TTC549 (cell line): ENCODE measurements around the gene COMMD1.
"Not testable (repeated sequence)": the region's sequence is repeated elsewhere in the genome, so short reads cannot be mapped to it uniquely, and the experiment has no call there.

Source experiments
- FAIRE-seq: peaks from 2 replicates; lab custom pipeline; 2012; peaks lifted over from hg19 to GRCh38; lab: Jason Lieb, UNC

The COMMD1 gene

DNA sequence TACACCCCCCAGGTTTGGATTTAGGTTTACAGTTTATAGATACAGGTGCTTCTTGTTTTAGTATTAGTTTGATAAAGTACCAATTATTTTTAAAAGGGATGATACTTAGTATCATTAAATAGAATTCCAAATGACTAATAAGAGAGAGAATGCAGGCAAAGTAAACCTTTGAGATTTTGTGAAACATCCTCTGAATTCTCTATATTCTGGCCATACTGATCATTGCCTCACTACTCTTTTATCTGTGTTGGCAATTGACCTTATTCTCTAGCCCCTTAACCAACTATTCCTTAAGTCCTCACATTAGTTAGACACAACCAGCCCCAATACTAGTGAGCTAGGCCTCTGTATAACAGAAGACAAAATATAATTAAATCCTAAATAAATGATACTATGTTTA, 125.4 kb downstream of the COMMD1 start:
- FAIRE-seq: no peak

DNA sequence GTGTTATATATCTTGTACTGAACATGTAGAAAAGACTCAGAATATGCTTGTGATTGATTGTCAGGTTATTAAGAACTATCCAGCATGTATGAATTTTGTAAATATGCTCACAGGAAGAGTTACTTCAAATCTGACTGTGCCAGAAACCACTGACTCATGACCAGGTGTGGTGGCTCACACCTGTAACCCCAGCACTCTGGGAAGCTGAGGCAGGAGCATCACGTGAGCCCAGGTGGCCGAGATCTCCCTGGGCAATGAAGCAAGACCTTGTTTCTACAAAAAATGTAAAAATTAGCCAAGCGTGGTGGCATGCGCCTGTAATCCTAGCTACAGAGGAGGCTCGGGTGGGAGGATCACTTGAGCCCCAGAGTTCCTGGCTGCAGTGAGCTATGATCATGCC, 126.6 kb downstream of the COMMD1 start:
- no peak for FAIRE-seq

DNA sequence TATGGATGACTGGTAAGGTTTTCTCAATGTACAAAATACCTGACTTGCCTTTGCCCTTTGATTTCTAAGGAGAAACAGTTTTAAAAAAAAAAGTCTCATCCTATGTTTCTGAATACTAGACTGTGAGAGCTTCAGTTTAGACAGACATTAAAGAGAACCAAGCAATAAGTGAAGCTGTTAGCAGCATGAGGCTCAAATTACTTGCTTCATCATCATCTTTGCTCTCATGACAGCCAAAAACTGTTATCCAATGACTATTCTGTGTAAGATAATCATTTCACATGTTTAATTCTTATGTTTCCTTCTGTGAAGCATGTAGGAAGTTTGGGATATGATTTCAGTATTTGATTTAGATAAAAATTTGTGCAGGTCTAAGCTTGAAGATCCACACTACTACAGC, 129.2 kb downstream of the COMMD1 start:
- no peak for FAIRE-seq

DNA sequence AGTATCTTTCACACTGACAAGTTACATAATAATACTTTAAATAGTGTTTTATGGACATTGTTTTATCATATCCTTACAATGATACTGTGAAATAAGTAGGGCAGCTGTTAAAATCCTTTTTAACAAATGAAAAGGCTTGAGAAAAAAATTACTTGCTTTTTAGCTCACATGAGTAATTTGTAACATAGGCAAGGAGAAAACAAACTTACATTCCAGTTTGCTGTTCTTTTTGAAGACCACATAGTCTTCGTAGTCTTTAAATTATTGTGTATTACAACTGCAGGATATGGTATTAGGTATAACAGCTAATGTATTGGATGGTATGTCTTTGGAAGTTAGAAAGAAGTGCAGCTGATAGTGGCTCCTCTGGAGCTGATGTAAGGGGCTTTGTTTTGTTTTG, 130.8 kb downstream of the COMMD1 start:
- FAIRE-seq: no peak

DNA sequence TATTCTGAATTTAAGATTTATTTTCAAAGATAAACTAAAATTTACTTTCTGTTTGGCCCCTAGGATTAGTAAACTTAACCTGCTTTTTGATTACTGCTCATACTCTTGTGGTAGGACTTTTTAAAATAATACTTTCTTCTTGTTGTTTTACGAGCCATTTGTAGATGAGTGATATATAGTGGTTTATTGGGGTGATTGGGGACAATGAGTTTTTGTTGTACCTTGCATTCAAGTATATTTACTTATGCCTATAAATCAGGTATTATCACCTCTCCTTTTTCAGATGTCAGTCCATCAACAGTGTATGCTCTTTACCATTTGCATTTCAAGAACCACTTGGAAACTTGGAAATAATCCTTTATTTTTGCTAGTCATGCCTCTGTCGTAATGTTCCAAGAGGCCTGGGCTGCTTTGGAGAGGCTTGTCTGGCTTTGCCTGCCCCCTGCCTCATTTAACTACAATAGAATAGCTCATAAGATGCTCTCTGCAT, 131.3 kb downstream of the COMMD1 start:
- FAIRE-seq: no peak

DNA sequence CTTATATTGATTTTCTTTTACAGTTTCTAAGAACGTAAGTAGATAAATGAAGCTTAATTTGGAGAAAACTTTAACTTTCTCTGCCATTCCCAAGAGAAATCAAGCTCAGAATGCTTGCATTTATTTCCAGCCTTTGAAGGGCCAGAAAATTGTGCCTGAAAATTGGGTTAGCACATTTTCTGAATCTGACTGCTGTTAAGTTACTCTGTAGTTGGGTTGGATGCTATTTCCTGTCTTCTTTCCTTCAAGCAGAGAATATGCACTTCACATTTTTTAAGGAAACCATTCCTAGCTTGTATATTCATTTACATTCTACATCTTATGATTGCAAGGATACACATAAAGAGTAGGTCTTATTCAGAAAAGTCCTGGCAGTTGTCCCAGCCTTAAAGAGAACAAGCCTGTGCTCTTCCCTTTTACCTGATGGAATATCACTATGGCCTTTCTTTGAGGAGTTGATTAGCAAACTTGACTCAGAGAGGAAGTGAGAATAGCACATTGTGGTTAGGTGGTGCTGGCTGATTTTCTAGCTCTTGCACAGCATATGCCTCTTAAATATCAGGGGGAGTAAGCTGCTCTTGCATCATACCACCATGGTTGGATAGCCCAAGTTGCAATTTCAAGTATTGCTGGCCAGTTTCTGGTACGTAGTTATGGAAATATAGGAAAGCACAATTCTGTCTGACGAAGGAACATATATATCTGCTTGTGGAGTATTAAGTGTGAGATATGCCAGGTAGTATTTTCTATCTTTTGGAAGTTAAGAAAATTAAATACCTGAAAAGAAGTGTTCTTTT, 133.7 kb downstream of the COMMD1 start:
- no peak for FAIRE-seq

DNA sequence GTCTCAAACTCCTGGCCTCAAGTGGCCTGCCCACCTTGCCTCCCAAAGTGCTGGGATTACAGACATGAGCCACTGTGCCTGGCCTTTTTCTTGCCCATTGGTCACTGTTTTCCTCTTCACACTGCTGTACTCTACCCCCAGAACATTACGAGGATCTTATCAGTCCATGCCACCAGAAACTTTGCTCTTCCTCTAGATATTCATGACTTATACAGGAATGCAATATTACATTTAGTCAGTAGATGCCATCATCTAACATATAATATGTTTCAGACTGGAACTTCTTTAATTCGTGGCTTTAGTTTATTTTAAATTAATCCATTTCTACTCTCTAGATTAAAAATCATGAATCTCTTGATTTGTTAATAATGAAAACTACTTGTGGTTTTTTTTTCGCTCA, 135.5 kb downstream of the COMMD1 start:
- no peak for FAIRE-seq

DNA sequence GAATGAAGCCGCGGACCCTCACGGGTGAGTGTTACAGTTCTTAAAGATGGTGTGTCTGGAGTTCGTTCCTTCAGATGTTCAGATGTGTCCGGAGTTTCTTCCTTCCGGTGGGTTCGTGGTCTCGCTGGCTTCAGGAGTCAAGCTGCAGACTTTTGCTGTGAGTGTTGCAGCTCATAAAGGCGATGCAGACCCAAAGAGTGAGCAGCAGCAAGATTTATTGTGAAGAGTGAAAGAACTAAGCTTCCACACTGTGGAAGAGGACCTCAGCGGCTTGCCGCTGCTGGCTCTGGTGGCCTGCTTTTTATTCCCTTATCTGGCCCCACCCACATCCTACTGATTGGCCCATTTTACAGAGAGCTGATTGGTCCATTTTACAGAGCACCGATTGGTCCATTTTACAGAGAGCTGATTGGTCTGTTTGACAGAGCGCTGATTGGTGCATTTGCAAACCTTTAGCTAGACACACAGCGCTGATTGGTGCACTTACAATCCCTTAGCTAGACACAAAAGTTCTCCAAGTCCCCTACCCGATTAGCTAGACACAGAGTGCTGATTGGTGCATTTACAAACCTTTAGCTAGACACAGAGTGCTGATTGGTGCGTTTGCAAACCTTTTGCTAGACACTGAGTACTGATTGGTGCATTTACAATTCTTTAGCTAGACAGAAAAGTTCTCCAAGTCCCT, 136.4 kb downstream of the COMMD1 start:
- FAIRE-seq: not testable (repeated sequence)

DNA sequence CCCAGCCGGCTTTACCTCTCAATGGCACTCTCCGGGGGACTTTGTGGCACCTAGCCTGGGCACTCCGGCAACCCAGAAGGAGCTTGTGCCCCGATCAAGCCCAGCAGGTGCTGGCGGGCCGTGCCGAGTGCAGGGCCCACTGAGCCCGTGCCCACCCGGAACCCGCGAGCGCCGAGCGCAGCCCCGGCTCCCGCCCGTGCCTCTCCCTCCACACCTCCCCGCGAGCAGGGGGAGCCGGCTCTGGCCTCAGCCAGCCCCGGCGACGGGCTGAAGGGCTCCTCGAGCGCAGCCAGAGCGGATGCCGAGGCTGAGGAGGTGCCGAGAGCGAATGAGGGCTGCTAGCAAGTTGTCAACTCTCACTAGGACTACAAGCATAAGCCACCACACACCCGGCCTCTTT, 136.9 kb downstream of the COMMD1 start:
- FAIRE-seq: no peak

DNA sequence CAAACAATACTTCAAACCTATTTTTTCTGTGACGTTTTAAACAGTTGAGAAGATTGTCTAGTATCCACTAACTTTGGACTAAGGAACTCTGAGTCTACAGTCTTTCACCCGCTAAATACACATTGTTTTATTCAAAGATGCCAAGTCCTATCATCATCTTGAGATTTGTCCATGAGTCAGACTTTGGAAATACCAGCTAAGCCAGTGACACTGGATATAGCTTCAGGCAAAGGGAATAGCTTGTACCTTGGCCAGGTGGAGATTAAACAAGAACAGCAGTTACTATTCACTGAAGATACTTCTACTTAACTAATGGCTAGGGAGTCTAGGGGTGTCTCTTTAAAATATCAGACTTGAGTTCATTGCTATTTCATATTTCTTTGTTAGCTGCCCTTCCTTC, 137.5 kb downstream of the COMMD1 start:
- FAIRE-seq: no peak

DNA sequence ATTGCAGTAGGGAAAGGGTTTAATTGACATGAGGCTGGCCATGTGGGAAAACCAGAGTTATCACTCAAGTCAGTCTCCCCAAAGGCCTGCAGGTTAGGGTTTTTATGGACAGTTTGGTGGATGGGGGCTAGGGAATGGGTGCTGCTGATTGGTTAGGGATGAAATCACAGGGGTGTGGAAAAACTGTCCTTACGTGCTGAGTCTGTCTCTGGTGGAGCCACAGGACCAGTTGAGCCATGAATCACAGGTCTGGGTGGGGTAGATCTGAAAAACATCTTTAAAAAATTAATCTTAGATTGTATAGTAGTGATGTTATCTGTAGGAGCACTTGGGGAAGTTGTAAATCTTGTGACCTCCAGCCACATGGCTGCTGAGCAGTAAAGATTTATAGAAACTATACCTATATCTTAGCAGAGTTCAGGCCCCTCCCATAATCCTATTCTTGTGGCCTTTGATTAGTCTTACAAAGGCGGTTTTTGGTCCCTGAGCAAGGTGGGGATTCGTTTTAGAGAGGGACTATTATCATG, 139.6 kb downstream of the COMMD1 start:
- FAIRE-seq: no peak

DNA sequence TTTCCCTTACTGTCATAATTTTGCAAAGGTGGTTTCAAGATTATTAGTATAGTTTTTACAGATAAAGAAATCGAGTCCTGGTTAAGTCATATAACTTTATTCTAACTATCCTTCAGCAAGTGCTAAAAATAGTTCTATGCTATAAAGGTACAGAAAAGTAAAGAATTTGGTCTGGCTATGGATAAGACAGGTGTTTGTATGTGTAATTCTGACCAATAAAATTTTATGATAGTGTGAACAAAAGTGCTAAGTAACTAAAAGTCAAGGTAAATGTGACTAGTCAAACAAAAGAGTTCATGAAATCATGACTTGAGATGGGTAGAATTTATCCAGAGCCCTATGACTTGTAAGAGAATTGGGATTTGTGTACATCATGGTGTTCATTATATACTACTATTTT, 140.7 kb downstream of the COMMD1 start:
- no peak for FAIRE-seq

DNA sequence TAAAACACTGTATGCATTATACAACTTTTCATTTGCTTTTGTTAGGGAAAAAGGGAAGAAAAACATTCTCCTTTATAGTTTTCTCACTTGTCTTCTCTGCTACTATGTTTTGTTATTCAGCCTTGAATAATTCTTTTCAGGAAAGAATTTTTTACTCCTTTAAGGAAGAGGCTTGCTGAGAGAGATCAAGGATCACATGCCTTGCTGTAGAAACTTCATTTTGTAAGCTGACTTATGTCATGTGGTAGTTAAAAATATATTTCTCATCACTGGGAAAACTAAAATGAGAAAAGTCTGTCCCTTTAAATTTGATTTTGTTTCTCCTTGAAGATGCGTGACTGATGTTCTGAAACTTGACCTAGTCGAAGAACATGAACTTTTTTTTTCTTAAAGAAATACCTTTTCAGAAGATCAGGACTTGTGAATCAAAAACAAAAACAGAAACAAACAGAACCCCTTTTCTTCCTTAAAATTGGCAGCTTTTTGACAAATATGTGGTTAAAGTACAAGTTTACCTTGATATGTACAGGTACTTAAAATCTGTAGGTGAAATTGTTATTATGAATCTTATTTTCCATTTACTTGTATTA, 145.1 kb downstream of the COMMD1 start:
- FAIRE-seq: no peak

DNA sequence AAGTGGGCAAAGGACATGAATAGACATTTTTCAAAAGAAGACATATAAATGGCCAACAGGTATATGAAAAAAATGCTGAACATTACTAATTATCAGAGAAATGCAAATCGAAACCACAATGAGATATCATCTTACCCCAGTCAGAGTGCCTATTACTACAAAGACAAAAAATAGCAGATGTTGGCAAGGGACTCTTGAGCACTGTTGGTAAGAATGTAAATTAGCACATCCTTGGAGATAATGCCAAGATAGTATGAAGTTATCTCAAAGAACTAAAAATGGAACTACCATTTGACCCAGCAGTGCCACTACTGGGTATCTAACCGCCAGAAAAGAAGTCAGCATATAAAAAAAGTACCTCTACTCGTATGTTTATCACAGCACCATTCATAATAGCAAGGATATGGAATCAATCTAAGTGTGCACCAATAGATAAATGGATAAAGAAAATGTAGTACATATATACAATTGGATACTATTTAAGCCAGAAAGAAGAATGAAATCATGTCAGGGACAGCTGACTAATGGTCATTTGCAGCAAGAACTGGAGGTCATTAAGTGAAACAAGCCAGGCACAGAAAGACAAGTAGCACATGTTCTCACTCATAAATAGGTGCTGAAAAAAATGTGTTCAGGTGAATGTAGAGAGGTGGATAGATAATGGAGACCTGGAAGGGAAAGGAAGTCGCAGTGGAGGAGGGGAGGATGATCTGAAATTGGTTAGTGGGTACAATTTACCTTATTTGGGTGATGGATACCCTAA, 148.7 kb downstream of the COMMD1 start:
- no peak for FAIRE-seq

DNA sequence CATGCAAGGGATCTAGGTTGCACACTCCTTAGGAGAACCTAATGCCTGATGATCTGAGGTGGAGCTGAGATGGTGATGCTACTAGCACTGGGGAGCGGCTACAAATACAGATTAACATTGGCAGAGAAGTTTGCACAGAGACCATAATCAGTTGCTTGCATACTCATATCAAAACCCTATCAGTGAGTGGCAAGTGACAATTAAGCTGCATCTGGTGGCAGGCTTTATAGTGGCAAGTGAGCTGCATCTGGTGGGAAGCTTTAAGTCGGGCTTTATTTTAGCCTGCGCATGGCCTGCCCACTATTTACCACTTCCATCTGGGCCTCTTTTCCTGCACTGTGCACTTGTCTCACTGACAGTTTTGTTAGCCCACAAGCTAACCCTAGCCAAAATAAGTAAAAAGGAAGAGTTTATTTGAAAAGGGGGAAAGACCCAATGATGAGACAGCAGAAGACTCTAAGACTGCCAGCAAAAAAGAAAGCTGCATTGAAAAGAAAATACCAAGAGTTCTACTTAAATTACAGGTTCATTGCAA, 149.5 kb downstream of the COMMD1 start:
- FAIRE-seq: no peak

DNA sequence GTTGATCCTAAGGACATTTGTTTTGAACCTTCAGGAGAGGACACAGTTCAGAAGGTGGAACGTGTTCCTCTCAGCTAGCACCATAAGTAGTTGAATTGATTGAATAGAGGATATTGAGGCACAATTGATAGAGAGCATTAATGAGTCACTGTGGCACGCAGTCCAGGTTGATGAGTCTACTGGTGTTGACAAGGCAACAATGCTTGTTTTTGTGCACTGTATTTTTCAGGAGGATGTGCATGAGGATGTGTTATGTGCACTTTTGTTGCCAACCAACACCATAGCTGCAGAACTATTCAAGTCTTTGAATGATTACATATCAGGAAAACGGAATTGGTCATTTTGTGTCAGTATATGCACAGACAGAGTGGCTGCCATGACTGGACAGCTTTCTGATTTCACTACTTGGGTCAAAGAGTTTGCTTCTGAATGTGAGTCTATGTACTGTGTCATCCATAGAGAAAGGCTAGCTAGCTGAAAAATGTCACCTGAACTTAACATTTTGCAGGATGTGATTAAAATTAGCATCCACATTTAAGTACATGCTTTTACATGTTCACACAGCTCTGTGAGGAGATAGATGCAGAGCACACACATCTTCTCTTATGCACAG, 150.4 kb downstream of the COMMD1 start:
- FAIRE-seq: no peak

DNA sequence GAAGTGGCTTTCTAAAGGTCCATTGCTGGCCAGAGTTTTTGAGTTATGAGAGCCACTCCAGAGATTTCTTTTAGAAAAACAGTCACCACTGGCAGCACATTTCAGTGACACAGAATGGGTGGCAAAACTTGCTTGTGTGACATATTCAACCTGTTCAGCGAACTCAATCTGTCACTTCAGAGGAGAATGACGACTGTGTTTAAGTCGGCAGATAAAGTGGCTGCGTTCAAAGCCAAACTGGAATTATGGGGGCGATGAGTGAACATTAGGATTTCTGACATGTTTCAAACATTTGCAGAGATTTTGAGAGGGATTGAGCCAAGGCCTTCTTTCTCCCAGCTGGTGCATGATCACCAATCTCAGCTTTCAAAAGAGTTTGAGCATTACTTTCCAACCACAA, 150.9 kb downstream of the COMMD1 start:
- no peak for FAIRE-seq

DNA sequence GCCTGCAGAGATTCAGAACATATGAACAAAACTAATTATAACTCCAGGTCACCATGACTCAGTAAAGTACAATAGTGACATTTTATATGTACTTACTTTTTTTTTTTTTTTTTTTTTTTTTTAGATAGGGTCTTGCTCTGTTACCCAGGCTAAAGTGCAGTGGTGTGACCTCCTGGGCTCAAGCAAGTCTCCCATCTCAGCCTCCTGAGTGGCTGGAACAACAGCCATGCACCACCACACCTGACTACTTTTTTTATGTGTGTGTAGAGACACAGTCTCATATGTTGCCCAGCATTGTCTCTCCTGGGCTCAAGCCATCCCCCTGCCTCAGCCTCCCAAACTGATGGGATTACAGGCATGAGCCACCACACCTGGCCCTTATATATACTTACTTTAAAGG, 159.8 kb downstream of the COMMD1 start:
- no peak for FAIRE-seq

DNA sequence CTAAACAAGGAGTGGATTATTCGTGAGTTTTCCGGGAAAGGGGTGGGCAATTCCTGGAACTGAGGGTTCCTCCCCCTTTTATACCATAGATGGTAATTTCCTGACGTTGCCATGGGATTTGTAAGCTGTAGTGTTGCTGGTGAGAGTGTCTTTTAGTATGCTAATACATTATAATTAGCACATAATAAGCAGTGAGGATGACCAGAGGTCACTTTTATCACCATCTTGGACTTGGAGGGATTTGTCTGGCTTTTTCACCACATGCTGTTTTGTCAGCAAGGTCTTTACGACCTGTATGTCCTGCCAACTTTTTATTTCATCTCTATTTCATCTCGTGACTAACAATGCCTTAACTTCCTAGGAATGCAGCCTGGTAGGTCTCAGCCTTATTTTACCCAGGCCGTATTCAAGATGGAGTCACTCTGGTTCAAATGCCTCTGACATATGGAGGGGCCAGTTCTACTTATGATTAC, 165.7 kb downstream of the COMMD1 start:
- FAIRE-seq: no peak

DNA sequence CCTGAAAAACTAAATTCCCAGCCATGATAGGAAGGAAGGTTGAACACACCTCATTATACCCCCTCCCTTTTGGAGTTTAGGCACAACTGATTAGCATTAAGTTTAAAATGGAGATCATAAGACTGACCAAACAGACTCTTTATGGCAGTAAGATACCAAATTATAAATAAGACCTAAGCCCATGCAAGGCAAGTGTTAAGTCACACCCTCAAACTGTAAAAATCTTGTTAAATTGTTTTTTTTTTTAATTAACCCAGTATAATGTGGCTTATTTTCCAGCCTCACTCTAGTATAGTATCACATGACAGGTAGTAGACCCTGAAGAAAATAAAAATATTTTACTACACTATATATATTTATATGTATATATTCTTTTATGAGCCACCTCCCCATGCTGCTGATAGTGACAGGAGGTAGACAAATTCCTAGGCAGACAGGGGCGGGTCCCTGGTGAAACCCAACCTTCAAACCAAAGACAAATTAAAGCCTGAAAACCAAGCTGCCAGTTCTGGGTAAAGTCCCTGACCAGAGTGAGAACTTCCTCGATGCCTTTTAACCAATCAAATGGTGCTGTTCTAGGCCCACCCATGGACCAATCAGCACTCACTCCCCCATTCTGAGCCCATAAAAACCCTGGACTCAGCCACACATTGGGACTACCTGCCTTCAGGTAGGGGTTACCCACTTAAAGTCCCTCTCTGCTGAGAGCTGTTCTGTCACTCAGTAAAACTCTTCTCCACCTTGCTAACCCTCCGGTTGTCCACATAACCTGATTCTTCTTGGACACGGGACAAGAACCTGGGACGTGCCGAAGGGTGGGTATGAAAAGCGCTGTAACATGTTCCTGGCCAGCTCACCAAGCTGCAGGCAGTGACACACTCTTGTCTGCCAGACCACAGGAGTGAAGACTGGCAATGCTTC, 166.5 kb downstream of the COMMD1 start:
- no peak for FAIRE-seq
